Stomach (tissue), 9 donors: ENCODE data around the gene LCP2. TPM values are rescaled to one million over a fixed set of nuclear protein-coding genes. Genes with fewer than 3 reads are reported as not detected.

Experiments
- DNase-seq, 2 donors: peaks; one replicate each; pipeline versions ENCODE4 v3.0.0 to v3.0.0-alpha.2; 2013 to 2019
- H3K27ac ChIP-seq, 5 donors: fragments of 200-600 bp in 4 of 5; sonication (generic) in 4 of 5; one replicate each; pipeline ENCODE4 v1.5.1; 2013 to 2019; ENCODE audit warnings: mild to moderate bottlenecking in 1 of 5, moderate library complexity in 1 of 5
- H3K27me3 ChIP-seq, 3 donors: fragments of 200-600 bp; sonication (generic); one replicate each; pipeline ENCODE4 v1.5.1; 2017 to 2019; ENCODE audit warnings: mixed run types in 1 of 3
- H3K36me3 ChIP-seq, 4 donors: fragments of 200-600 bp; sonication (generic); 1 replicate in 3 of 4; 2 replicates in 1 of 4; pipeline ENCODE4 v1.5.1; 2016 to 2019
- H3K4me1 ChIP-seq, 4 donors: fragments of 200-600 bp; sonication (generic); one replicate each; pipeline ENCODE4 v1.5.1; 2016 to 2019
- H3K4me3 ChIP-seq, 4 donors: fragments of 200-600 bp; sonication (generic) in 3 of 4; one replicate each; pipeline ENCODE4 v1.5.1; 2016 to 2019; ENCODE audit warnings: mild to moderate bottlenecking in 1 of 4
- H3K9me3 ChIP-seq, 4 donors: fragments of 200-600 bp; sonication (generic); one replicate each; pipeline ENCODE4 v1.5.1; 2016 to 2019
- EP300 ChIP-seq: sonication (generic); formaldehyde crosslinking; IDR thresholded peaks from one replicate; pipeline ENCODE4 v1.6.1; 2017; ENCODE audit warnings: antibody characterized with exemption
- POLR2A ChIP-seq, 4 donors: fragments of 450-650 bp; IDR thresholded peaks; one replicate each; pipeline ENCODE4 v1.6.1; 2016; ENCODE audit warnings: antibody characterized with exemption in 4 of 4, control low read depth in 2 of 4, mild to moderate bottlenecking in 1 of 4, moderate library complexity in 1 of 4
- POLR2AphosphoS5 ChIP-seq, 3 donors: sonication (generic); formaldehyde crosslinking; IDR thresholded peaks; one replicate each; pipeline ENCODE4 v1.6.1; 2016; ENCODE audit warnings: antibody characterized with exemption in 3 of 3
- WGBS, 5 donors: extraction: QIAGEN DNeasy Blood & Tissue Kit in 3 of 5; methylation state at CpG; one replicate each; pipeline versions ENCODE4 v1.1.5 to v1.1.7; 2013 to 2018; 5-methylcytosine and 5-hydroxymethylcytosine counted together
- intact Hi-C: fragments of 100-400 bp; cut with DNase I; formaldehyde crosslinking; loops from one replicate; pipeline ENCODE4 v1.15.1; 2023; ENCODE audit warnings: low total_unique reads
- polyA plus RNA-seq, 3 donors: library from polyadenylated mRNA; stranded (reverse); fragments of 200-250 nt; gene quantifications; one replicate each; pipeline ENCODE4 v1.2.3, GENCODE V29; 2013
- total RNA-seq, 5 donors: library from RNA; depleted of rRNA; stranded (reverse); fragments of >200 nt; gene quantifications; one replicate each; pipeline versions ENCODE4 v1.1.0 to v1.2.3, GENCODE V29; 2014 to 2016
- TF ChIP-seq, protein P1 (sequence below), 7 experiments: fragments of 450-650 bp in 4 of 7; fragments of 200-600 bp in 3 of 7; sonication (generic) in 3 of 7; IDR thresholded peaks; one replicate each; pipeline ENCODE4 v1.5.1; 2016 to 2019; ENCODE audit warnings: antibody characterized with exemption in 7 of 7, control low read depth in 2 of 7, mild to moderate bottlenecking in 1 of 7
- donor health status: healthy with polysubstance abuse.
- donor health status: Bipolar disorder and iron deficiency.
- donor health status: healthy.

LCP2 gene
- total and polyA plus RNA-seq, 8 donors: 0.58 to 69.4 (median 16.8) TPM

DNA sequence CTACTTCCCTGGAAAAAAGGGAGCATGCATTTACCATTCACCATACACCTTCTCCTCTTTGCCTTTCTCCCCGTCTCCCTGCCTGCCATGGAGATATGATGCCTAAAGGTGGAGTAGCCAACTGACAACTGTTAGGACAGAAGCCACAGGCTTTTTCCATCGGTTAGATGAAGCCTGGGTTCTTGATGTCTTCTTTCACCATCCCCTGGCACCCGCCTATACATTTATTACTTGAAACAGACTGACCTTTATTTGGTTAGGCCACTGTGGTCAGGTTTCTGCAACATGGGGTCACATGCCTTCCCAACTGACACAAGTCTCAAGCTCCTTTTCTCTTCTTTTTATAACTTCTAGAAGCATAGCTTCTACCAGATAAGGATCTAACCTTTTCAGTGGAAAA, 7.1 kb downstream of the LCP2 start:
- DNase-seq: no peak
- Histone ChIP-seq H3K4me3 (no peak overlapping the region), H3K4me1 (peaks cover 8 to 84% (median 15%) of the 10 kb centered on the region in 4 donors), H3K36me3 (peaks cover 0 to 25% (median 14%) of the 10 kb centered on the region in 4 donors), H3K27me3 (no peaks in the 10 kb centered on the region), H3K27ac (peak overlapping the region in 4 of 5 donors; percentile 26 to 75 (median 69)), H3K9me3 (peaks cover 0 to 6% (median under 1%) of the 10 kb centered on the region in 4 donors)
- intact Hi-C loops: no loop called here
- TF ChIP-seq POLR2A (IDR thresholded peaks at IDR 0.05) (no peak), POLR2AphosphoS5 (IDR thresholded peaks at IDR 0.05) (no peak), EP300 (no peak)
- TF ChIP-seq, protein P1, sequence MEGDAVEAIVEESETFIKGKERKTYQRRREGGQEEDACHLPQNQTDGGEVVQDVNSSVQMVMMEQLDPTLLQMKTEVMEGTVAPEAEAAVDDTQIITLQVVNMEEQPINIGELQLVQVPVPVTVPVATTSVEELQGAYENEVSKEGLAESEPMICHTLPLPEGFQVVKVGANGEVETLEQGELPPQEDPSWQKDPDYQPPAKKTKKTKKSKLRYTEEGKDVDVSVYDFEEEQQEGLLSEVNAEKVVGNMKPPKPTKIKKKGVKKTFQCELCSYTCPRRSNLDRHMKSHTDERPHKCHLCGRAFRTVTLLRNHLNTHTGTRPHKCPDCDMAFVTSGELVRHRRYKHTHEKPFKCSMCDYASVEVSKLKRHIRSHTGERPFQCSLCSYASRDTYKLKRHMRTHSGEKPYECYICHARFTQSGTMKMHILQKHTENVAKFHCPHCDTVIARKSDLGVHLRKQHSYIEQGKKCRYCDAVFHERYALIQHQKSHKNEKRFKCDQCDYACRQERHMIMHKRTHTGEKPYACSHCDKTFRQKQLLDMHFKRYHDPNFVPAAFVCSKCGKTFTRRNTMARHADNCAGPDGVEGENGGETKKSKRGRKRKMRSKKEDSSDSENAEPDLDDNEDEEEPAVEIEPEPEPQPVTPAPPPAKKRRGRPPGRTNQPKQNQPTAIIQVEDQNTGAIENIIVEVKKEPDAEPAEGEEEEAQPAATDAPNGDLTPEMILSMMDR (IDR thresholded peaks at IDR 0.05): no peak
- 58 to 90% (median 80%) methylated on average over 3 of the region's 3 CpGs for WGBS, 5 donors

DNA sequence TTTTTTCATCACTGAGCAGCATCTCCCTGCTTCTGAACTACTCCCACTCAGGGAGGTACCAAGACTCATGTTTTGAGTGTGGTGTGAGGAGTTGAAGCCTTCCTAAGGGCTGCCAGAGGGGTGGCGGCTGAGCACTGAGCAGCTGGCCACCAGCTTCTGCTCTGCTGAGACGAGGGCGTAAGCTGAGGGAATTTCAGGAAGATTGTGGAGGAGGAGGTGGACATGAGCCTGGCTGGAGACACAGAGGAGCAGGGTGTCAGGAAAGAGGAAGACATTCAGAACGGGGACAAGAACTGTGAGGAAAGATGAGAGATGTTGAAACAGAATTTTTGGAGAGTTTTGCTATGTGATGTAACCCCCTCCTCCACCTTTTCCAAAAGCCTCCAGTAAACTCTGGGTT, 7.8 kb downstream of the LCP2 start:
- DNase-seq: no peak
- intact Hi-C loops: no loop called here
- Histone ChIP-seq H3K36me3 (peaks cover 0 to 25% (median 15%) of the 10 kb centered on the region in 4 donors), H3K27ac (peak overlapping the region in 4 of 5 donors; percentile 12 to 75 (median 69)), H3K4me3 (no peak overlapping the region), H3K4me1 (peaks cover 8 to 85% (median 15%) of the 10 kb centered on the region in 4 donors), H3K9me3 (peaks cover 0 to 7% (median 3%) of the 10 kb centered on the region in 4 donors), H3K27me3 (no peaks in the 10 kb centered on the region)
- TF ChIP-seq, protein P1 (IDR thresholded peaks at IDR 0.05): no peak
- TF ChIP-seq POLR2A (IDR thresholded peaks at IDR 0.05) (no peak), POLR2AphosphoS5 (IDR thresholded peaks at IDR 0.05) (no peak), EP300 (no peak)
- WGBS, 5 donors: 43 to 81% (median 68%) methylated on average over 4 of the region's 4 CpGs

DNA sequence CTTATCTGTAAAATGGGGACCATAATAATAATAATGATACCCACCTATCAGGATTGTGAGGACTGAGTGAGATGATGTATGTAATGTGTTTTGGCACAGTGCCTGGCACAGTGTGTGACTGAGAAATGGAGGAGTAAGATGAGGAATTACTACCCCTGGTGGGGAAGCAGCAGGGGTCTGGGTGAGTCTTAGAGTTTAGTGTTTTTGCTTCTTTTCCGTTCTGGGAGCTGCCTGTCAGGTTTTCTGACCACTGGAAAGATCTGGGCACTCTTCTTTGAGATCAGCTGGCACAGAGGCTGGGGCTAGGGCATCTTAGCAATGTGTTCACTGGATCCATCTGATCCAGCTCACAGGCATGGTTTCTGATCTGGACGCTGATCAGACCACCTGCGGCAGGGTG, 8.5 kb downstream of the LCP2 start:
- no peak for DNase-seq
- WGBS, 5 donors: 50 to 88% (median 67%) methylated on average over 3 of the region's 3 CpGs
- Histone ChIP-seq H3K27me3 (no peaks in the 10 kb centered on the region), H3K4me3 (no peak overlapping the region), H3K27ac (peak overlapping the region in 4 of 5 donors; percentile 58 to 75 (median 69)), H3K9me3 (peaks cover 0 to 8% (median 3%) of the 10 kb centered on the region in 4 donors), H3K36me3 (peaks cover 0 to 25% (median 15%) of the 10 kb centered on the region in 4 donors), H3K4me1 (peaks cover 8 to 82% (median 15%) of the 10 kb centered on the region in 4 donors)
- intact Hi-C loops: no loop called here
- TF ChIP-seq POLR2AphosphoS5 (IDR thresholded peaks at IDR 0.05): no peak
- no peak for TF ChIP-seq EP300
- TF ChIP-seq, protein P1 (IDR thresholded peaks at IDR 0.05): no peak
- TF ChIP-seq POLR2A (IDR thresholded peaks at IDR 0.05): no peak

DNA sequence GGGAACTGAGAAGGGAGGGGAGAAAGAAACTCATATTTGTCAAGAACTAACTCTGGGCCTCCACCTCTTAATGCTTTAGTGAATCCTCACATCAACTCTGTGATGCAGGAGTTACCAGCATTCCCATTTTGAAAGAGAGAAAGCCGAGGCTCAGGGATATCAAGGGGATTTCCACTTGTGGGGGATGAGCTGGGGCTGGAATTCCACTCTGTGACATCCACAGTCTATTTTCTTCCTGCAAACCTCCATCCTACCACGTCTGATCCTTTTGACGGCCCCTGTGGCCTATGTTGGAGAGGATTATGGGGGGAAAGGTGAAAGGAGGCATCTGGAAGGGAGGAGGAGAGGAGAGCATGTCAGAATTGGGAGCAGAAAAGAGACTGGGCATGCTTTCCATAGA, 9.0 kb downstream of the LCP2 start:
- intact Hi-C loops: no loop called here
- H3K9me3 ChIP-seq: peaks cover 0 to 8% (median 3%) of the 10 kb centered on the region in 4 donors
- peaks cover 8 to 77% (median 15%) of the 10 kb centered on the region in 4 donors for H3K4me1 ChIP-seq
- no peaks in the 10 kb centered on the region for H3K27me3 ChIP-seq
- no peak for TF ChIP-seq POLR2A (IDR thresholded peaks at IDR 0.05)
- TF ChIP-seq, protein P1 (IDR thresholded peaks at IDR 0.05): no peak
- no peak for TF ChIP-seq EP300
- TF ChIP-seq POLR2AphosphoS5 (IDR thresholded peaks at IDR 0.05): no peak
- no peak for DNase-seq
- WGBS, 5 donors: 47 to 72% (median 59%) methylated on average over 3 of the region's 3 CpGs
- peaks cover 0 to 29% (median 15%) of the 10 kb centered on the region in 4 donors for H3K36me3 ChIP-seq
- no peak overlapping the region for H3K4me3 ChIP-seq
- peak overlapping the region in 4 of 5 donors; percentile 58 to 75 (median 71) for H3K27ac ChIP-seq
